GM19043 (cell line): ENCODE results near the gene CENPU.

Experiments
- ATAC-seq: cut with Tn5 transposase; IDR thresholded peaks from one replicate; pipeline ENCODE4 v1.9.1; 2021; ENCODE audit warnings: low read depth; ENCODE audit not compliant: unreplicated experiment

Gene CENPU

GRCh38 chr4:184713887-184714286, 20.0 kb downstream of the CENPU start:
- no peak for ATAC-seq

GRCh38 chr4:184712322-184712721, 21.6 kb downstream of the CENPU start:
- no peak for ATAC-seq

- no peak for ATAC-seq
Measured at GRCh38 chr4:184706453-184706852, 27.4 kb downstream of the CENPU start.

GRCh38 chr4:184705692-184706091, 28.2 kb downstream of the CENPU start:
- no peak for ATAC-seq

- ATAC-seq = no peak
Measured at GRCh38 chr4:184702114-184702513, 31.8 kb downstream of the CENPU start.

GRCh38 chr4:184699941-184700340, 34.0 kb downstream of the CENPU start:
- ATAC-seq = no peak

GRCh38 chr4:184697956-184698355, 35.9 kb downstream of the CENPU start:
- no peak for ATAC-seq

- no peak for ATAC-seq
Measured at GRCh38 chr4:184695178-184695896, 38.6 kb downstream of the CENPU start.

- no peak for ATAC-seq
Measured at GRCh38 chr4:184694412-184694956, 39.4 kb downstream of the CENPU start.

- ATAC-seq = no peak
Measured at GRCh38 chr4:184693056-184693455, 40.8 kb downstream of the CENPU start.

GRCh38 chr4:184689681-184690080, 44.2 kb downstream of the CENPU start:
- no peak for ATAC-seq

- ATAC-seq = no peak
Measured at GRCh38 chr4:184688447-184688846, 45.4 kb downstream of the CENPU start.

- ATAC-seq = no peak
Measured at GRCh38 chr4:184688005-184688404, 45.9 kb downstream of the CENPU start.

- no peak for ATAC-seq
Measured at GRCh38 chr4:184684491-184685189, 49.3 kb downstream of the CENPU start.

- ATAC-seq = no peak
Measured at GRCh38 chr4:184681916-184682315, 52.0 kb downstream of the CENPU start.

- no peak for ATAC-seq
Measured at GRCh38 chr4:184680698-184681097, 53.2 kb downstream of the CENPU start.

GRCh38 chr4:184675821-184676492, 57.9 kb downstream of the CENPU start:
- ATAC-seq = no peak

GRCh38 chr4:184675018-184675417, 58.9 kb downstream of the CENPU start:
- ATAC-seq = no peak

GRCh38 chr4:184674011-184674410, 59.9 kb downstream of the CENPU start:
- no peak for ATAC-seq

- no peak for ATAC-seq
Measured at GRCh38 chr4:184672741-184673140, 61.2 kb downstream of the CENPU start.

GRCh38 chr4:184671101-184671500, 62.8 kb downstream of the CENPU start:
- ATAC-seq = no peak
